HG03095 (cell line): ENCODE data around the gene FGD4.
A peak's percentile ranks its signal among the peaks of the same experiment; 100 is the strongest.
"Not testable (repeated sequence)": the region's sequence is repeated elsewhere in the genome, so short reads cannot be mapped to it uniquely, and the experiment has no call there.

Source experiments
- ATAC-seq: cut with Tn5 transposase; IDR thresholded peaks from one replicate; pipeline ENCODE4 v1.9.1; 2021; ENCODE audit warnings: moderate library complexity; ENCODE audit not compliant: unreplicated experiment

Gene FGD4

DNA sequence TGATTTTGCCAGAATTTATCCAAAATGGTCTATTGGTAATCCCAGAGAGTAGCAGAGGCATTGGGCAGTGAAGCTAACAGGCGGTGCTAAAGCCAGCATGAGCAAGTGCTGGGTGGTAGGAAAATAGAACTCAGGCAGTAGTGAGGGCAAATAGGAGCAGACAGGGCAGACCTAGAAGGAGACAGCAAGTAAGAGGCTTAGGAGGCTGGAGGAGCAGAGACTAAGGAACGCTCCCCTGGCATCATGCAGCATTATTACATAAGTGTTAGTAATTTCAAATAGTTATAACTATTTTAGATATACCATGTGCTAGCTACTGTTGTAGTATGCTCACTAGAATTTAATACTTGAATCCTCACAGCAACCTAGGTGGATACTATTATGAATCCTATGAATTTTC is 151.7 kb downstream of the FGD4 start:
- no peak for ATAC-seq

DNA sequence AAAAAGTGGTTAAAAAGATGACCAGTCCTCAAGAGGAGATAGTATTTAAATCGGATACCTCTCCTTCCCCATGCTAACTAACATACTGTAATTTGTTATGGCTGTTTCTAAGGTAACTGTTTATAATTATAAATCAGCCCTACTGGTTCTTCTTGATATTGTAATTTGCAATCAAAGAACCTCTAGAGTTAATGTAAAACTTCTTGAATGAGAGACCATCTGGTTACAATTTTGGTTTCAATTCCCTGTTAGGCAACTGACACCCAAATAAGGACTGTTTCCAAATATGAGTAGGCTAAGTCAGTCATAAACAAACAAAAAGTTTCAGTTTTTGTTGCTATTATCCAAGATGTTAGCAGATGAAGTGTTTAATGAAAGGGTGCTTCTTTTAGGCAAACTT is 159.5 kb downstream of the FGD4 start:
- peak; percentile 97 for ATAC-seq

DNA sequence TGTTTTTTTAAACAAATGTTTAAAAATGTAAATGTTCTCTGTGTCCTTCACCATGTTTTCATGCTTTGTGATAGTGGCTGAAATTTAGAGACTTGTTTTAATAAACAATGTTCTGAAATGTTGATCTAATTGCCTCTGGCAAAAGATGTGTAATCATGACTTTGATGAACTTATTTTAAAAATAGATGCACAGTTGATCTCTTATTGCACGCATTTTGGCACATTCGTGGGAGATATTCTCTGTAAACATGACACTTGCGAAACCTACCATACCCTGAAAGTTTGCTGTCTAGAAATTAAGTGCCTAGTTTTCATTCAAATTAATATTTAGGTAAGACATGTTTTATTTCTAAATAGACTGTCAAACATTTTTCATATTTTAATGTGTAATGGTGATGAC is 160.1 kb downstream of the FGD4 start:
- peak; percentile 5 for ATAC-seq

DNA sequence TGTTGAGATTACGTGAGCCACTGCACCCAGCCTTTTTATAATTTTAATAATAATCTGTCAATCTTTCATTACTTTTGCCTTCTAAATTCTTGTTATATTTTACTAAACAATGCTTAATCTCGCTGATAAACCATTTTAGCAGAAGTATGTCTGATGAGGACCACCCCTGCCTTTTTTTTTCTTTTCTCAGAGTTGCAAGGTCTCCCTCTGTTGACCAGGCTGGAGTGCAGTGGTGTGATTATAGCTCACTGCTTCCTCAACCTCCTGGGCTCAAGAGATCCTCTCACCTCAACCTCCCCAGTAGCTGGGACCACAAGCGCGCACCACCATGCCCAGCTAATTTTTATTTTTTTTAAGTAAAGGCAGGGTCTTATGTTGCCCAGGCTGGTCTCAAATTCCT is 161.2 kb downstream of the FGD4 start:
- ATAC-seq = no peak

DNA sequence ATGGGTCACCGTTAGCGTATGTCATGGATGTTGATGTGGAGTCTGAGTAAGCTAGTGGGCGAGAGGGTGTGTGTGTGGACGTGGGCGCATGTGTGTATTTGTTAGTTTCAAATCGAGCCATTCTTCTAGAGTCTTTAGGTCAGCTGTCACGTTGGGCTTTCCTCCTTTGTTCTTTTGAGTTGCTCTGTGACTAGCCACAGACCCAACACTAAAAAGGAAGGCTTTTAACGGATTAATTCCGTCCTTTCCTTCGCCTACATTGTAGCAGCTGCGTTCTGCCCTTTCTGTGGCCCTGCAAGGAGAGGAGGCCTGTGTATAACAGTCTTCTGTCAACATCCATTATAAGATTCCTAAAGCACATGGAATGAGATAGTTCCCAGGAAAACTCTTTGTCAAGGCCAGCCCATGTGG is 162.6 kb downstream of the FGD4 start:
- no peak for ATAC-seq

DNA sequence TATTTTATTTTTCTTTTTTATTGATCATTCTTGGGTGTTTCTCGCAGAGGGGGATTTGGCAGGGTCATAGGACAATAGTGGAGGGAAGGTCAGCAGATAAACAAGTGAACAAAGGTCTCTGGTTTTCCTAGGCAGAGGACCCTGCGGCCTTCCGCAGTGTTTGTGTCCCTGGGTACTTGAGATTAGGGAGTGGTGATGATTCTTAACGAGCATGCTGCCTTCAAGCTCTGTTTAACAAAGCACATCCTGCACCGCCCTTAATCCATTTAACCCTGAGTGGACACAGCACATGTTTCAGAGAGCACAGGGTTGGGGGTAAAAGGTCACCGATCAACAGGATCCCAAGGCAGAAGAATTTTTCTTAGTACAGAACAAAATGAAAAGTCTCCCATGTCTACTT is 163.1 kb downstream of the FGD4 start:
- not testable (repeated sequence) for ATAC-seq

DNA sequence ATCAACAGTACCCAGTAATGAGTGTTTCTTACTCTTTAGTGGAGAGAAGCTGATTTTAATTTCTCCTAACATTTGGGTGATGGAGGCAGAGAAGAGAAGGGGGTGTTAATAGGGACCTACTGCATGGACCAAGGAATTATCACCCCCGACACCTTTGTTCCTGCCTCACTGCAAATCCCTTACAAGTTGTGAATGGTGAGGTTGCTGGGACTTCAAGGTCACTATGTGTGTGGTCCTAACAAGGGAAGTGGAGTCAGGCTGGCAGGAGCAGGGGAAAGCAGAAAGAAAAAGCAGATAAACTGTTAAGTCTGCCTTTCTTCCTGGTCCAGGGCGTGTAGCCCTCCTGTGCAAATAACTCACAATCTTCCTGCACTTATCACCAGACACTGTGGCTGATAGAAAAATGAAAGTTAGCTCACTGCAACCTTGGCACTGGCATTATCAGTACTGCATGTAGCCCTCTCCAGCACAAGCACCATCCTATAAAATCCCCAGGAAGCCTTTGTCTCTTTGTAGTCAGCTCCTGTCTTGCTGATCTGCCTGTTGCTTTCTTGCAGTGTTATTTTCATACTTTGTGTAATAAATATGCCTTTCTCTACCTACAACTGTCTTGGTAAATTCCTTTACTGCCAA is 167.4 kb downstream of the FGD4 start:
- no peak for ATAC-seq

DNA sequence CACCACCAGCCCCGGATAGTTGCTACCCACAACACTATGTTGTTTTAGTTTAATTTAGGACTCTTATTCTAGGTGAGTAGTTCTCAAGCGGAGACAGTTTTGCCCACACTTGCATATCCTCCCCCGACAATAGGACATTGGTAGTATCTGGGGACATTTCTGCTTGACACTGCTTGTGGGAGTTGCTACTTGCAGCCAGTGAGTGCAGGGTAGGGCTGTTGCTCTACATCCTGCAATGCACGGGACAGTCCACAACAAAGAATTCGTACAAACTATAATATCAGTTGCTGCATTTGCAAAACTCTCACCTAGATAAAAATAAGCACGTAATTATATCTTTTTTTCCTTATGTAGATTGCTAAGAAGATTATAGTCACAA is 167.9 kb downstream of the FGD4 start:
- ATAC-seq = no peak

DNA sequence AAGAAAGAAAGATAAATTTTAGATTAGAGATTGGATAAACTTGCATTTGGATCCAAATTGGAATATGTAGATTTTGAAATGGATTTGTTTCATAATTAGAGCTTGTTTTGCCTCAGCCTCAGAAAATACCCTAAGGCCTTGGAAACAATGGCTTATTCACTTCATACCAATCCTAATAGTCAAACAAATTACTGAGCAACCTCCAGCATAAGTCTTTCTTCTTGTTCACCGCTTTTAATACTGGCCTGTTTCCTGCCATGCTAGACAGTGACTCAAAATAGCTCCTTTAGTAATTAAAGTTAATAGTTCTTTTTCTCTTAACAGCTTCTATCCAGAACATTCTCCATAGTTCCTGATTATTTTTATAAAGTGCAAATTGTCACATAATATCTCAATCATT is 168.9 kb downstream of the FGD4 start:
- ATAC-seq = no peak

DNA sequence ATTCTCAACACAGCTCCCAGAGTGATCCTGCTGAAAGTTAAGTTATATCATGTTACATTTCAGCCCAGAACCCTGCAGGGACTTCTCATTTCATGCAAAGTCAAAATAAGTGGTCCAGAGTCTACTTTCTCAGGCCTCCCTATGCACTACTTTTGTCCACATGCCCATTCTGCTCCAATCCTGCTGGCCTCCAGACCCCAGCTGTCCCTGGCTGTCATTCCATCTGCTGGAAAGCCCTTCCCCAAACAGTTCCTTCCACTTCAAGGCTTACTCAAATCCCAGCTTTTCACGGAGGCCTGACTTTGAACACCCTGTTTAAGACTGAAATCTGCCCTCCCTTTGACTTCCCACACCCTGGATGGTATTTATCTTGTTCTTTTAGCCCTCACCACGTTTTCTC is 169.9 kb downstream of the FGD4 start:
- ATAC-seq = no peak

DNA sequence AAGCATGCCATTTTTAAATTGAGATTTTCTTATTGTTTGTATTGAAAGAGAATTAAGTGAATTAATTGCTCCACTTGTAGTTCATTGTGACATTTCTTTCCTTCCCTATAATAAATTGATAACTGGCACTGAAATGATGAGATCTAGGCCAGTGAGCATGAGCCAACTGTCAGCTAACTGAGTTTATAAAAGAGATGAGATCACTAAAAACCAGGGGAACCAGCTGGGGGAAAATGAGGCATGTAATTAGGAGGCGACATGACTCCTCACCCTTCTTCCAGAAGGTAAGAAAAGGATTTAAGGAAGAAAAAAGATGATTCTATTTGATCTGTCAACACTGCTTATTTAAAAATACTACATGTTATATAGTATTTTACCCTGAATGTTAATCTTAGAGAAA is 175.2 kb downstream of the FGD4 start:
- no peak for ATAC-seq

DNA sequence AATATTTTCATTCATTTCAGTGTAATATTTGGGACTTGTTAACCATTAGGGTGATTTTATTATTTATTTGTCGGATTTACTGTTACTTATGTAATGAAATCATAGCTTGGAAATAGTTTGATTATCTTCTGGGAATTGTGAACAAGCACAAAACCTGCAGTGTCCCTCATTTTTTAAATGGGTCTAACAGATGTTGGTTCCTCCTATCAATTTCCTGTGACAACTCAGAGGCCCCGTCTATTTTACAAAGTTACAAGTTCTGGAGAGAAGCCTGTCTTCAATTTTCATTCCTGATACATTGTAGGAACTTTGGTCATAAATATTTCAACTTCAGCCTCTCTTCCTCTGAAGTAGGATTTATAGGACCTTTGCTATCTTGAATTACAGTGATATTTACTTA is 178.0 kb downstream of the FGD4 start:
- no peak for ATAC-seq

DNA sequence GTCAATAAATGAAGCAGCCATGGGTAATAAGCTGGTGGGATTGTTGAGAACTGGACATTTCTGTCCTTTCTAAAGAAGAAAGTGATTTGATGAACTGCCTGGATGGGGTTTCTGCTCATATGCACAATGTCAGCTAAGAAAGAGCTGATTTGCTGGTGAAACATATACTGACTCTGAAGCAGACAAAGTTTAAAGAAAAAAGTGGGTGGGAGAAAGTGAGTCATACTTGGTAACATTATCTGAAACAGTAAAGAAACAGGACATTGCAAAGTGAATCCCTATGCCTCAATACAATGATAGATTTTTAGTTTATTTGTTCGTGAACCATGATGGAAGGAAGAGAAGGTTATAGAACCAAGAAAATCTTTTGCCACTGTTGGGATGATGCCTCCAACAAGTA is 184.2 kb downstream of the FGD4 start:
- ATAC-seq = no peak

DNA sequence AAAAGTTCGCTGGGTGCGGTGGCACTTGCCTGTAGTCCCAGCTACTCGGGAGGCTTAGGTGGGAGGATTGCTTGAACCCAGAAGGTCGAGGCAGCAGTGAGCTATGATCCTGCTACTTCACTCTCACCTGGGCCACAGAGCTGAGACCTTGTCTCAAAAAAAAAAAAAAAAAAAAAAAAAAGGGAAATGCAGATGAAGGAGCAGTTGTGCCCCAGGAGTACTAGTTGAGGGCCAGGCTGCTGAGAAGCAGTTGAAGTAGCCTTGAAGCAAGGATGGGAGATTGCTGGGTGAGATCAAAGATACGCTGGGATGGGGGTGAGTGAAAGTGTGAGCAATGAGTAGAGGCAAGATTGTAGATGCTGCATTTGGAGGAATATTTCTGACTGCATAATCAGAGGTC is 186.3 kb downstream of the FGD4 start:
- no peak for ATAC-seq

DNA sequence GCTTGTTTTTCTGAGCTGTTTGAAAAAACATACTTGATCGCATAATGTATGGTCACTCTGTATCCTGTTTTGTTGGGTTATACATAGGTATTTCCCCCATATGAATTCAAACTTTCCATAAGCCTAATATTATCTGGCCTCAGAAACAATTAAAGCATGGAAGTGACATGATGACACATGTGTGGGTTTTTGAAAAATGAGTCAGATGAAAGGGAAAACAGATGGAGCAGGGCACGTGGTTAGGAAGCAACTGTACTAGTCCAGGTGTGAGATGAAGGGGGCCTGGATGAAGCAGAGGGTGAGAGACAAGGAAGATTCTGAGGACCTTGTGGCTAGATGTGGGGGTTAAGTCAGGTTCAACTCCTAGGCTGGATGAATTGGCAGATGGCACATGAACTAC is 187.0 kb downstream of the FGD4 start:
- ATAC-seq = no peak

DNA sequence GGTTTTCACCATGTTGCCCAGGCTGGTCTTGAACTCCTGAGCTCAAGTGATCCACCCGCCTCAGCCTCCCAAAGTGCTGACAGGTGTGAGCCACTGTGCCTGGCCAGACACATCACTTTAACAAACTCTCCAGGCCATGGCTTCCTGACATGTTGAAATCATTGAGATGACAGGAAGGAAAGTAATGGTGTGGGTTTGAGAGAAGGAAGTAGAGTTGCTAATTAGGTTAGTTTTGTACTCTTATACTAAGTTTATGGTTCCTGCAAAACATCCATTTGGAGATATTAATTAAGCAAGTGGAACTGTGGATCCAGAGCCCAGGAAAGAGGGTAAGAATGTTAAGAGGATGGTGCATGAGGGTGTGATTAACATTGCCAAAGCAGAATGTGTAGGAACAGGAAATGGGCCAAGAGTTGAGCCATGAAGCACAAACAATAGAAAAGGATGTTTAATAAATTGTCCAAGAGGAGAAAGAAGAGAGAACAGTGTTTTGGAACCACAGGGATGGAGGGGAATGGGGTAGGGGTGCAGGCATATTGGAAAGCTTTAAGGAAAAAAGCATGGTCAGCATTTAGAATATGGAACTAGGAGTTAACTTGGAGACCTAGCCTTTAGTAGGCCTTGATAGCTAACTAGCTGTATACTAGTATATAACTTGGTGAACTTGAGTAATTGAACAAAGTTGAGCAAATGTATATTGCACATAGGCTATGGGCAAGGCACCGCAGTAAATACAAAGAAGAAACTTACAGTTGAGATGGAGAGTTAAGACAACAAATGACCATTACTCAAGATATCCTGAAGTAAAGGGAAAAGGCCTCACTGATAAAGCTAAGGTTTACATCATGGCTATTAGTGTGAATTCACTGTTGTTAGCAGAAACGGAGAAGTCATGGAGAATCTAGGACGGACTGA is 188.5 kb downstream of the FGD4 start:
- no peak for ATAC-seq

DNA sequence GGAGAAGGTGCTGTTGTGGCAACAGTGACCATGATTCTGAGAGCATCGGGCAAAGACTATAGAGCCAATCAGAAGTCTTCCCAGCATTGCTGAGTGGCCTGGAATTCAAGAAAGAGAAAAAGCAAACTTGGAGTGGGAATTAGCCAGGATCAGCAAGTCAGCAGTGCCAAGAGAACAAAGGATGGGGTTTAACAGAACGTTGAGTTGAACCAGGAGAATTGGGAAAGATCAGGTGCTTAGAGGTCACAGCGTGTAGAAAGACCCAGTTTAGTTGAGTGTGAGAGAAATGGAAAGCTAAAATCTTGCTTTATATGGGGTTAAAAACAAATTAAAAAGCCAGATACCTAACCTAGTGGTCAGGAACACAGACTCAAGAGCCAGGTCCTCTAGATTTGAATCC is 189.2 kb downstream of the FGD4 start:
- no peak for ATAC-seq

DNA sequence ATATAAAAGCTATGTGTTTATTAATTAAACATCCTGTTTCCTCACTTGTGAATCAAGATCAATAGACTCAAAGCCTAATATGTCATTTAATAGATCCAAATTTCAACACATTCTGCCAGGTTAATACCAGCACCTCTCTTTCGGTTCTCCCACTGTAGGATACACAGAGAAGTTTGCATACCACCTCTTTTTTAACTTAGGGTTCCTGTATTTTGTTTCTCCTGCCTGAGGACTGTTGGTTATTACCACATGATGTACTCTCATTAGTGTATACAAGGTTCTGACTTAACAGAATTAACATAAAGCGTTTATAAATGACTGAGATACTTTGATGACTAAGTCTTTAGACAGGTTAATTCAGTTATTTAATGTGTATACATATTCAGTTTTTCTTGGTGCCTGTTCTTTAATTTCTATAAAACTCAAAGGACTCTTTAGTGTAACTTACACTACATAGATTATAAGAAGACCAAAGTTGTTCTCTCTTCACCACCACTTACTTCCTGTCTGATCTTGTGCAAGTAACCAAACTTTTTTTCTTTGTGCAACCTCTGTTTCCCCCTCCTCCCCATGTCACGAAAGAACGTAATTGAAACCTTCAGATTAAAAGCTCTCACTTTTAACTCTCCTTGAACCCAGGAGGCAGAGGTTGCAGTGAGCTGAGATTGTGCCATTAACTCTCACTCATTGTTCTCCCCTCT is 190.0 kb downstream of the FGD4 start:
- no peak for ATAC-seq

DNA sequence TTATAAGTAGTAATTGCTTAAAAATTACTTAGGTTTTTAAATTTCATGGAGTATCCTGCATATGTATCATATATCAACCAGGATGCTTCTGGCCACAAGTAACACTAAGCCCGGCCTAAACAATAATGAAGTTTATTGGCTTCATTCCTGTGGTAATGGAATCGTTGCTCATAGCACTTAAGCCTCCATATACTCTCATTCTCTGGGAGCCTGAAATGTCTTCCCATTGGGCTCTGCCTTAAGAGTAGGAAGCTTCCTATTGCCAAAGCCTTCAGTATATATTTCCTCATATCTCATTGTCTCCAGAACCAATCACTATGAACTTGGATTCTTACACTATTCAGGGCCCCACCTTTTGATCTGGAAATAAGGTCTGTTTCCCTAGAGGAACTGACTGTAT is 195.9 kb downstream of the FGD4 start:
- no peak for ATAC-seq

DNA sequence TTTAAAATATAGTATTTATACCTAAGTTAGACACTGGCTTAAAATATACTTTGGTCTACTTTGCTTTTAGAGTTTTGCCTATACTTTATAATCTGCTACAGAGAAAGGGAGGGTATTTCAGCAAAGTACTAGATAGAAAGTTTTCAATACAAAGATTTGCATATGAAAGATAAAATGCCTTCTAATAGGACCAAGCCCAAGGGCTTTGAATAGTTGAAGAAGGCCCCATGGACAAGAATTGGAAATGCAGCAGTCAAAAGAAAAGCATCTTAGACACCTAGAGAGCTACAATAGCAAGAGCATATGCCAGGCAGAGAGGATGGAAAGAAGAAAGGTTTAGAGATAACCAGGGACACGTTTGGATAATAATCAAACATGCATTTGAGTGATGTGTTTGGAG is 196.7 kb downstream of the FGD4 start:
- ATAC-seq = no peak

DNA sequence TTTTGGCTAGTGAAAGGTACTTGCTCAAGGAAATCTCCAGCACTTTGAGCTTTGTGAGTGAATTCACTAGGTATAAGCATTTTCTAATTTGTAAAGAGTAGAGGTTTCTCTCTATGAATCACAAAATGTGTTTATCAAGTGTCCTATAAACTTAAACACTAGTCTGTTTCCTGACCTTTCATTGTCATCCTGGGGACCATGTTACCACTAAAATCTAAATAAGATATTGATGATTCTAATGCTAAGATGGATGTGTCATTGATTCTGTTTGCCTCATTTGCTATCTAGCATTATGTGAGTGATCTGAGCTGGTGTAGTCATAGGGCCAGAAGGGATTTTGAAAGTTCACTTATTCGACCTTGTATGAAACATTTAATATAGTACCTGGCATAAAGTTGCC is 199.3 kb downstream of the FGD4 start:
- ATAC-seq = no peak

DNA sequence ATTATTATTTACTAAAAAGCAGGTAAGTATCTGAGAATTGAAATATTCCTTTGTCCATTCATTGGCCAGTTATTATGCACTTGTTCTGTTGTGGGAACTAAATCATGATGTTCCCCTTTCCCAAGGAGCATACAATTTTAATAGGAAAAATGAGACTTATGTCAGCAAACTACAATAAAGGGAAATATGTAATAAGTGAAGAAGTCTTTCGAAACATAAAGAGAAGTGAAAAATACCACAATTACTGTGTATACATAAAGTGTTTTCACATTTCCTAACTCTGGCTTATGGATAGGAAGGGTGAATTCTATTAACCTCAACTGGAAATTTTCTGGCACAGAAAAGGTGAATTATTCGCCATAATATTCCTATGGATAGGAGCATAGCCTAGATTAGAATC is 201.3 kb downstream of the FGD4 start:
- no peak for ATAC-seq
